ENCODE results near the gene QPRT.
"Not testable (repeated sequence)": the region's sequence is repeated elsewhere in the genome, so short reads cannot be mapped to it uniquely, and the experiment has no call there.

Gene QPRT

GRCh38 chr16:29720703-29721102 is 41.7 kb downstream of the QPRT start:
- no peak for DNase-seq

GRCh38 chr16:29721167-29721879 is 42.3 kb downstream of the QPRT start:
- peak; percentile 66 for DNase-seq

GRCh38 chr16:29726845-29727377 is 47.9 kb downstream of the QPRT start:
- DNase-seq = no peak

GRCh38 chr16:29727452-29727851 is 48.5 kb downstream of the QPRT start:
- no peak for DNase-seq

- peak; percentile 65 for DNase-seq
These were observed 50.1 kb downstream of the QPRT start for GRCh38 chr16:29729116-29729521.

- no peak for DNase-seq
These were observed 51.7 kb downstream of the QPRT start for GRCh38 chr16:29730649-29731048.

- DNase-seq = not testable (repeated sequence)
These were observed 53.0 kb downstream of the QPRT start for GRCh38 chr16:29731768-29732601.

- DNase-seq = no peak
These were observed 55.8 kb downstream of the QPRT start for GRCh38 chr16:29734786-29735185.

- no peak for DNase-seq
These were observed 57.1 kb downstream of the QPRT start for GRCh38 chr16:29736112-29736511.

GRCh38 chr16:29736764-29737163 is 57.8 kb downstream of the QPRT start:
- no peak for DNase-seq

- no peak for DNase-seq
These were observed 58.7 kb downstream of the QPRT start for GRCh38 chr16:29737713-29738112.

- no peak for DNase-seq
These were observed 59.5 kb downstream of the QPRT start for GRCh38 chr16:29738514-29738913.

- not testable (repeated sequence) for DNase-seq
These were observed 61.1 kb downstream of the QPRT start for GRCh38 chr16:29739927-29740629.

GRCh38 chr16:29740630-29741015 is 61.6 kb downstream of the QPRT start:
- not testable (repeated sequence) for DNase-seq

- no peak for DNase-seq
These were observed 63.8 kb downstream of the QPRT start for GRCh38 chr16:29742683-29743275.

GRCh38 chr16:29743475-29743826 is 64.5 kb downstream of the QPRT start:
- no peak for DNase-seq

- no peak for DNase-seq
These were observed 65.0 kb downstream of the QPRT start for GRCh38 chr16:29743827-29744531.

- no peak for DNase-seq
These were observed 65.6 kb downstream of the QPRT start for GRCh38 chr16:29744541-29745101.

GRCh38 chr16:29745121-29745852 is 66.3 kb downstream of the QPRT start:
- no peak for DNase-seq

- DNase-seq = no peak
These were observed 66.9 kb downstream of the QPRT start, which contains the start of gene C16orf54 for GRCh38 chr16:29745853-29746345. Gene C16orf54 (minus strand): TSS chr16:29745990. CDS start chr16:29744951, 1,039 bp downstream.

GRCh38 chr16:29746518-29746917 is 67.5 kb downstream of the QPRT start:
- DNase-seq = not testable (repeated sequence)

Measured in fibroblast of upper back skin (primary cell).